GM04503 (cell line): ENCODE data around the gene C6orf52.
"Not testable (repeated sequence)": the region's sequence is repeated elsewhere in the genome, so short reads cannot be mapped to it uniquely, and the experiment has no call there.

Experiments used
- DNase-seq: peaks from one replicate; pipeline ENCODE4 v3.0.0-alpha.2; 2012; ENCODE audit warnings: low read depth

The C6orf52 gene

GRCh38 chr6:10695086-10695657 lies 756 bp upstream of the C6orf52 start:
- DNase-seq = no peak

- no peak for DNase-seq
Observed at GRCh38 chr6:10692965-10693538, 1.4 kb downstream of the C6orf52 start.

GRCh38 chr6:10690651-10691445 lies 3.6 kb downstream of the C6orf52 start:
- no peak for DNase-seq

DNA sequence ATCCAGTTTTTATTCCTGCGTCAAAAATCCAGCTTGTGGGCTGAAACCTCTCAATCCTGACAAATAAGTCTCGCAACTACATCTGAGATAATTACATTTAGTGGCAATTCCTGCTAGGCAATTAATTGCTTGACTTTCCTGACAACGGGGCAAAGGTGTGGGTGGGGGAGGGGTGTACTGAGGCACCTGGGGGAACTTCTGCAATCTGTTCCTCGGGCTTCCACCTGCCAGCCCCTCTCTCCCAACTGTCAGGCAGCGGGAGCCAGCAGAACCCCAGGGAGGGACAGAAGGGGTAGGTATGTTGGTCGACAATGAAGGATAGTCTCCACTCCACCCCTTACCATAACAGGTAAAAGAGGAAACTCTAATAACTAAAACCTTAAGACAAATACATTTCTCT lies 6.8 kb downstream of the C6orf52 start:
- no peak for DNase-seq

DNA sequence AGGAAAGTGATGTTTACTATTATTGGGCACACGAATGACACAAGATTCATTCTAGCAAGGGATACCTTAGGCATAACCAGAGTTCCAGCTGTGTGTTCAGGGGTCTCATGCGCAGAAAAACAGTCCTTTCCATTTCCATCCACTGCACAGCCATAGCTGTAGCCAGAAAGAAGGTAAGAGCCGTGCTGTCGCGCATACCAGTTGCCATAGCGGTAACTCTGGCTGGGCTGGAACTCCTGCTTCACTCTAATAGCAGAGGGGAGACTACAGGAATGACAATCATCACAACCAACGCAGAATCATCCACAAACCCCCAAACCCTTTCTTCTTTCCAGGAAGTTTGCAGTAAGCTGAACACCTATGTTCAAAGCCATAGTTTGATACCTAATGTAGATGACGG lies 7.5 kb downstream of the C6orf52 start:
- DNase-seq = no peak

DNA sequence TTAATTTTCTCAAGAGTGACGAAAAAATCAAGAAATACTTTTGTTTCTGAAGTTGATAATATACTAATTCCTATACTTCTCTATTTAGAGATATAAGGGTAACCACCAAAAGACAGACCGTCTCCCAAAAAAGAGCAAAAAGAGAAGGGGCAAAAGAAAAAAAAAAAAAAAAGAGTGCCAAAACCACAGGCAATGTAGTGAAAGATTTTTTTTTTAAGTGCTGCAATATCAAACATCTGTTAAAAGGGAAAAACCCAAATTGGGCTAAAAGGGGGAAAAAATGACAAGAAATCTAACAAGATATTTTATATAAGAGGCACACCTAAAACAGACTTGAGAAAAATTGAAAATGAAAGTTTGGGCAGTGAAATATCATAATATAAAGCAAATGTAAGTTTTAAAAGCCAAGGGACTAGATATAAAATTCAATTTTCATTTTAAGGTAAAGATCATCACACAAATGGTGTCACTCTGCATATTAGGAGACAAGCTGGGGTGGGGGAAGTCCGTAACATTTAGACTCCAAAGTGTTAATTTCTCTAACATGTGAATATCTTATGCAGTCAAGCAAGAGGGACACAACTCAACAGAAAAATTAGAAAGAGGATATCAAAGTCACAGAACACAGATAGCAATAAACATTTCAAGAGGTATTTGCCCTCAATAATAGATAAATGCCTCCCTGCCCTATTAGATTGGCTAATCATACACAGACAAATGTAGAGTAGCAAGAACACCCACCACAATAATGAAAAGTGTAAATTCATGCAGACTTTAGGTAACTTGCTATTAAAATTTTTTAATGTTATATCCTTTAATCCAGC lies 9.1 kb downstream of the C6orf52 start:
- DNase-seq = no peak

DNA sequence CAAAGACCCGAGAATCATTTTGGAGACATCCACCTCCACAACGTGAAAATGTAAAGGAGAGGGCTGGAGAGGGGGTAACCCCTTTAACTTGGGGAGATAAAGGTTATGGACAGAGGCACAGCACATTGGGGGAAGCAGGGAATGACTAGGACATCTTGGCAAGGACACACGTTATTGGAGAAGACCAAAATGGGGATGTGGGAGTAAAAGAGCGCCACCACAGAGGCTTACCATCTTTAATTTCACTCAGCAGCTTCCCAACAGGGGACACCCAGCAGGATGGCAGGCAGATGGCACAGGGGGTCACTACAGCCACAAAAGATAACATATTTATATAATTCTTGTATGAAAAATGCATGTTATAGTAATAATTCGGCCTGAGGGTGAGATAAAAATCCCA lies 9.8 kb downstream of the C6orf52 start:
- DNase-seq = no peak

GRCh38 chr6:10682355-10682988 lies 11.9 kb downstream of the C6orf52 start:
- no peak for DNase-seq

- no peak for DNase-seq
Observed at GRCh38 chr6:10681795-10682194, 12.6 kb downstream of the C6orf52 start.

GRCh38 chr6:10678456-10678855 lies 16.0 kb downstream of the C6orf52 start:
- no peak for DNase-seq

GRCh38 chr6:10676403-10676802 lies 18.0 kb downstream of the C6orf52 start:
- DNase-seq = no peak

DNA sequence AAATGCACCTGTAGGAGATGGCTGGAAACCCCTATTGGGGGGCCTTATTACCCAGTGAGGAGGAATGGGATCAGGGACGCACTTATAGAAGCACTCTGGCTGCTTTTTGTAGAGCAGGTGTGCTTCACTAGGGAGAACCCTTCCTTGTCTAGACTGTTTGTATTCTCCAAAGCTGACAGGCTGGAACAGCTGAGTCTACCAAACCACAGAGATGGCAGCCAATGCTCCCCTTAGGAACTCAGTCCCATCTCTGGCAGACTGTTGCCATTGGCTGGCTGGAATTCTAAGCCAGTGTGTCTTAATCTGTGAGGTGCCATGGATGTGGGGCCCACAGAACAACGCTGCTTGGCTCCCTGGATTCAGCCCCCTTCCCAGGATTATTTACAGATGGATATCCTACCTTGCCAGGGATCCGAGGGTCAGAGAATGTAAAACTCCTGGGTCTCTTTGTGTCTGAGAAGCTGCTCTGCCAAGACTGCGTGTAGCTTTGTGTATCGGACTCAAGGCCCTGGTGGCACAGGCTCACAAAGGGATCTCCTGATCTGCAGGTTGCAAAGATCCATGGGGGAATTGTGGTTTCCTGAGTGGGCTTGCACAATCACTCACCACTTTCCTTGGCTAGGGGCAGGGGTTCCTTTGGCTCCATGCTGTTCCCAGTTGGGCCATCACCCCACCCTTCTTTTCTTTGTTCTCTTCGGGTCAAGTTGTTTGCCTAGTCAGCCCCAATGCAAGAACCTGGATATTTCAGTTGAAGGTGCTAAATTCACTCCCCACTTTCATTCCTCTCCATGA lies 26.1 kb downstream of the C6orf52 start:
- no peak for DNase-seq

GRCh38 chr6:10665595-10665994 lies 28.8 kb downstream of the C6orf52 start:
- not testable (repeated sequence) for DNase-seq

GRCh38 chr6:10662742-10663141 lies 31.7 kb downstream of the C6orf52 start:
- no peak for DNase-seq

GRCh38 chr6:10662207-10662606 lies 32.2 kb downstream of the C6orf52 start:
- no peak for DNase-seq

DNA sequence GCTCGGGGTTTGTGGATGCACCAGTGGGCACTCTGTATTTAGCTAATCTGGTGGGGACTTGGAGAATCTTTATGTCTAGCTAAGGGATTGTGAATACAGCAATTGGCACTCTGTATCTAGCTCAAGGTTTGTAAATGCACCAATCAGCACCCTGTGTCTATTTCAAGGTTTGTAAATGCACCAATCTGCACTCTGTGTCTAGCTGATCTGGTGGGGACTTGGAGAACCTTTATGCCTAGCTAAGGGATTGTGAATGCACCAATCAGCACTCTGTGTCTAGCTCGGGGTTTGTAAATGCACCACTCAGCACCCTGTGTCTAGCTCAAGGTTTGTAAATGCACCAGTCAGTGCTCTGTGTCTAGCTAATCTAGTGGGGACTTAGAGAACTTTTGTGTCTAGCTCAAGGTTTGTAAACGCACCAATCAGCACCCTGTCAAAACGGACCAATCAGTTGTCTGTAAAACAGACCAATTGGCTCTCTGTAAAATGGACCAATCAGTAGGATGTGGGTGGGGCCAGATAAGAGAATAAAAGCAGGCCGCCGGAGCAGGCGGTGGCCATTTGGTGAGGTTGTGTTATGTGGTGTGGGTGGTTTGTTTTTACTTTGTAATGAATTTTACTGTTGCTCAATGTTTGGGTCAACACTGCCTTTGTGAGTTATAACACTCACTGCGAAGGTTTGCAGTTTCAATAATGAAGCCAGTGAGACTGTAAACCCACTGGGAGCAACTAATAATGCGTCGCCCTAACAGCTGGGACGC lies 33.8 kb downstream of the C6orf52 start:
- DNase-seq = not testable (repeated sequence)

- no peak for DNase-seq
Observed at GRCh38 chr6:10659699-10660348, 34.6 kb downstream of the C6orf52 start.

DNA sequence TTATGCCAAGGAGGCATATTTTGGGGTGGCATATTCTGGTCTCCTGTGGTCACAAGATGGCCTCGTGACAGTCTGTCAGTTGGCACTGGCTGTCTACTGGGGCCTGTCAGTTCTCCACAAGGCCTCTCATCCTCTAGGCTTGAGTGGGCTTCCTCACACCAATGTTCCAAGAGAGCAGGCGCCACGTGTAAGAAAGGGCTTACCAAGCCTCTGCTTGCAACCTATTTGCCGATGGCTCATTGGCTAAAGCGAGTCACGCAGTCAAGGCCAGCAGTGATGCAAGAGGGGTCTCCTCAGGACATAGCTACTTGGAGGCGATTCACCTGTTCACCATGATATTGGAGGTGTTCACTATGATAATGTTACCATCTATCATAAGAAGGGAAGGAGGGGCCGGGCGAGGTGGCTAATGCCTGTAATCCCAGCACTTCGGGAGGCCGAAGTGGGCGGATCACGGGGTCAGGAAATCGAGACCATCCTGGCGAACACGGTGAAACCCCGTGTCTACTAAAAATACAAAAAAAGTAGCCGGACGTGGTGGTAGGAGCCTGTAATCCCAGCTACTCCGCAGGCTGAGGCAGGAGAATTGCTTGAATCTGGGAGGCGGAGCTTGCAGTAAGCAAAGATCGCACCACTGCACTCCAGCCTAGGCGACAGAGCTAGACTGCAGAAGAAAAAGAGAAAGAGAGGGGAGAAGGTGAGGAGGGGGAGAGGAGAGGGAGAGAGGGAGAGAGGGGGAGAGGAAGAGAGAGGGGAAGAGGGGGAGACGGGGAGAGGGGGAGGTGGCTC lies 35.3 kb downstream of the C6orf52 start:
- no peak for DNase-seq

DNA sequence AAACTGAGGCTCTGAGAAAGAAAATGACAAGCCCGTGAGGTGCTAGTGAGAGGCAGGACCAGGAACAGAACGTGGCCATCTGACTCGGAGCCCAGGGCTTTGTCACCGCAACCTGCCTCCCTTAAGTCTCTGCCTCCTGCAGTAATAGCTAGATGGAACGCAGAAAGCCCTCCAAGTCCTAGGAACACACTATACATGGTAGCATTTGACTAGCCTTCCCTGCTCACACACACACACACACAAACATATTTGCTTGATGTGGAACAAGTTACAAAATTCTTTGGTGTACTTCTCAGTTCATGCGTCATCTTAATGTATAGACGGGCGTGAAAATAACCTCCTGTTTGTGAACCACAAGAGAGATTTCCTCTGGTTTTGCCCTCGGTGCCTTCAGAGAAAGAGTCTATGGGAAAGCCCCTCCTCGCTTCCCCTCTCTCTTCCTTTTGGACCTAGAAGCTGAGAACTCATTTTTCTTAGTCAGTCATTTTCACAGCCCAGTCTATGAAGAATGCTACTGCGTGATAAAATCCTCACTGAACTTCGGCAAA lies 38.8 kb downstream of the C6orf52 start:
- DNase-seq = no peak
